ENCODE results near the gene ARID1A.

DNA sequence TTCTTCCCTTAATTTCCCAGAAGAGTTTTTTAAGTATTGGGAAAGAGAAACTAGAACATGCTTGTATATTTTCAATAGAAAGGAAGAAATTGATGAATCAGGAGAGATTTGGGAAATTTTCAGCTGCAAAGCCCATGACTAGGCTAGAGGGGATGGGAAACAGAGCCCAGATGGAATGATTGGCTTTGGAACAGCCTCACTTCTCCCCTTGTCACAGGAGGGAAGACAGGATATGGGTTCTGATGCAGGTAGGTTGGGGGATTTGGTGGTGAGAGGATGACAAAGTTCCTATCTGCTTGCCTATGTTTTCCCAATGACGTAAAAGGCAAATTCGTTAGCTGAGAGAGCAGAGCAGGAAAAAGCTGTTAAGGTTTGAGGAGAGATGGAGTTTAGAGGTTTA, 31.0 kb upstream of the ARID1A start:
- TF ChIP-seq, protein P1, sequence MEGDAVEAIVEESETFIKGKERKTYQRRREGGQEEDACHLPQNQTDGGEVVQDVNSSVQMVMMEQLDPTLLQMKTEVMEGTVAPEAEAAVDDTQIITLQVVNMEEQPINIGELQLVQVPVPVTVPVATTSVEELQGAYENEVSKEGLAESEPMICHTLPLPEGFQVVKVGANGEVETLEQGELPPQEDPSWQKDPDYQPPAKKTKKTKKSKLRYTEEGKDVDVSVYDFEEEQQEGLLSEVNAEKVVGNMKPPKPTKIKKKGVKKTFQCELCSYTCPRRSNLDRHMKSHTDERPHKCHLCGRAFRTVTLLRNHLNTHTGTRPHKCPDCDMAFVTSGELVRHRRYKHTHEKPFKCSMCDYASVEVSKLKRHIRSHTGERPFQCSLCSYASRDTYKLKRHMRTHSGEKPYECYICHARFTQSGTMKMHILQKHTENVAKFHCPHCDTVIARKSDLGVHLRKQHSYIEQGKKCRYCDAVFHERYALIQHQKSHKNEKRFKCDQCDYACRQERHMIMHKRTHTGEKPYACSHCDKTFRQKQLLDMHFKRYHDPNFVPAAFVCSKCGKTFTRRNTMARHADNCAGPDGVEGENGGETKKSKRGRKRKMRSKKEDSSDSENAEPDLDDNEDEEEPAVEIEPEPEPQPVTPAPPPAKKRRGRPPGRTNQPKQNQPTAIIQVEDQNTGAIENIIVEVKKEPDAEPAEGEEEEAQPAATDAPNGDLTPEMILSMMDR (optimal IDR thresholded peaks at IDR 0.05 in 1 of 3, IDR thresholded peaks at IDR 0.05 in 1 of 3, conservative IDR thresholded peaks at IDR 0.05 in 1 of 3; ENCODE audit: extremely low read depth in 1 of 3, insufficient read depth in 2 of 3, low read length in 3 of 3), result no peak
- no peak for TF ChIP-seq EZH2 (IDR thresholded peaks at IDR 0.05; ENCODE audit: low read length)

Data from keratinocyte (primary cell).